Measurements from ENCODE around the gene DNMT1.

DNMT1 gene

GRCh38 chr19:10113964-10114650 lies 80.6 kb downstream of the DNMT1 start:
- no peak for DNase-seq (ENCODE audit: low read depth)

- no peak for DNase-seq (ENCODE audit: low read depth)
Observed at GRCh38 chr19:10113592-10113963, 81.2 kb downstream of the DNMT1 start.

- DNase-seq (ENCODE audit: low read depth) = peak; percentile 55
Observed at GRCh38 chr19:10112895-10113591, 81.7 kb downstream of the DNMT1 start.

- peak; percentile 57 for DNase-seq (ENCODE audit: low read depth)
Observed at GRCh38 chr19:10112037-10112761, 82.6 kb downstream of the DNMT1 start.

GRCh38 chr19:10111405-10111811 lies 83.3 kb downstream of the DNMT1 start, which contains the start of gene P2RY11:
TSS of gene P2RY11 (plus strand) at chr19:10111693. CDS start at chr19:10111722, 29 bp downstream.
- DNase-seq (ENCODE audit: low read depth) = no peak

- no peak for DNase-seq (ENCODE audit: low read depth)
Observed at GRCh38 chr19:10110972-10111317, 83.8 kb downstream of the DNMT1 start.

GRCh38 chr19:10110076-10110971 lies 84.4 kb downstream of the DNMT1 start:
- DNase-seq (ENCODE audit: low read depth) = no peak

GRCh38 chr19:10109528-10109927 lies 85.2 kb downstream of the DNMT1 start:
- DNase-seq (ENCODE audit: low read depth) = no peak

- no peak for DNase-seq (ENCODE audit: low read depth)
Observed at GRCh38 chr19:10107817-10108367, 86.9 kb downstream of the DNMT1 start.

- no peak for DNase-seq (ENCODE audit: low read depth)
Observed at GRCh38 chr19:10107254-10107653, 87.5 kb downstream of the DNMT1 start.

- peak; percentile 95 for DNase-seq (ENCODE audit: low read depth)
Observed at GRCh38 chr19:10106100-10106936, 88.4 kb downstream of the DNMT1 start, which contains the start of gene PPAN. TSS of gene PPAN (plus strand) at chr19:10106362. CDS start at chr19:10106395, 33 bp downstream.

- DNase-seq (ENCODE audit: low read depth) = peak; percentile 67
Observed at GRCh38 chr19:10105509-10106099, 89.1 kb downstream of the DNMT1 start.

GRCh38 chr19:10104665-10105508 lies 89.9 kb downstream of the DNMT1 start:
- peak; percentile 75 for DNase-seq (ENCODE audit: low read depth)

- DNase-seq (ENCODE audit: low read depth) = no peak
Observed at GRCh38 chr19:10104130-10104513, 90.6 kb downstream of the DNMT1 start.

- DNase-seq (ENCODE audit: low read depth) = no peak
Observed at GRCh38 chr19:10102787-10103236, 91.9 kb downstream of the DNMT1 start.

GRCh38 chr19:10100163-10100785 lies 94.5 kb downstream of the DNMT1 start:
- DNase-seq (ENCODE audit: low read depth) = no peak

- DNase-seq (ENCODE audit: low read depth) = no peak
Observed at GRCh38 chr19:10096615-10096963, 98.2 kb downstream of the DNMT1 start.

- DNase-seq (ENCODE audit: low read depth) = peak; percentile 83
Observed at GRCh38 chr19:10095948-10096614, 98.7 kb downstream of the DNMT1 start.
